ENCODE data around the gene SLC43A2.

Gene SLC43A2

DNA sequence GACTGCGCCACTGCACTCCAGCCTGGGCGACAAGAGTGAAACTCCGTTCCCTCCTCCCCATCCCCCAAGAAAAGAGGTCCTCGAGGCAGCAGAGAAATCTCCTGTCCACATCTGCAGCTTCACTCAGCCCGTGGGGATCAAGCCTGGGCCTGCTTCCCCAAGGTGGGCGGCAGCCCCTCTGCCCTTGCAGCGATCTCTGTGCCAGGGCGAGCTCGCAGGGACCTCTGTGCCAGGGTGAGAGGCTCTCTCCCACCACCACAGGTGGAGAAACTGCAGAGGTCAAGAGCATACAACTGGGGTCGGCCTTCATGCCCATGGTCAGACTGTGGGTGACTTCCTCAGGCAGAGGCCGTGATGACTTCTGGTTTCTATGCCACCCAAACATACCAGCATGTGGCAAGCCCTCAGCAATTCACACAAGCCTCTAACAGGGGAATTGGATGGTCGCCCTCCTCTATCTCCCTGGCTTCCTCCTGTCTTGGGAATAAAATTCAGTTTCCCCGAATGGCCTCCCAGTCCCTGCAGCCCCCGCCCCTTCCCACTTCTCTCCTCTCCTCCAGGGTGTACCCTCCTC is 5.5 kb downstream of the SLC43A2 start:
- DNase-seq = no peak

GRCh38 chr17:1621273-1621954 is 7.2 kb downstream of the SLC43A2 start:
- DNase-seq = no peak

DNA sequence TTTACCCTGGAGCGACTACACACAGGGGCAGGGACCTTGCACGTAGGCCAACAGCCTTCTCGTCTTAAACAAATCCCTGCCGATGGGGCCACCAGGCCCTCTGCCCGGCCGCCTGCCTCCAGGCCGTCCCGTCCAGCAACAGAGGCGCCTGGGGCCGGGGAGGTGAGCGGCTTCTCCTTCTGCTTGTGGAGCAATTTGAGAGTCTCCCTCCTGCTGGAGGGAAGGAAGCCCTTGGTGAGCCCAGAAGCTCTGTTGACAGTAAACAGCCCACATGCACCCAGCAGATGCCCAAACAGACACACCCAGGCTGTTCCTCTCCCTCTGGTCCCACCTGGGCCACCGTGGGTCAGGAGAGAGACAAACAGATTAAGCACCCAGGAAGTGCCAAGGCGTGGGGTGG is 8.1 kb downstream of the SLC43A2 start:
- no peak for DNase-seq

DNA sequence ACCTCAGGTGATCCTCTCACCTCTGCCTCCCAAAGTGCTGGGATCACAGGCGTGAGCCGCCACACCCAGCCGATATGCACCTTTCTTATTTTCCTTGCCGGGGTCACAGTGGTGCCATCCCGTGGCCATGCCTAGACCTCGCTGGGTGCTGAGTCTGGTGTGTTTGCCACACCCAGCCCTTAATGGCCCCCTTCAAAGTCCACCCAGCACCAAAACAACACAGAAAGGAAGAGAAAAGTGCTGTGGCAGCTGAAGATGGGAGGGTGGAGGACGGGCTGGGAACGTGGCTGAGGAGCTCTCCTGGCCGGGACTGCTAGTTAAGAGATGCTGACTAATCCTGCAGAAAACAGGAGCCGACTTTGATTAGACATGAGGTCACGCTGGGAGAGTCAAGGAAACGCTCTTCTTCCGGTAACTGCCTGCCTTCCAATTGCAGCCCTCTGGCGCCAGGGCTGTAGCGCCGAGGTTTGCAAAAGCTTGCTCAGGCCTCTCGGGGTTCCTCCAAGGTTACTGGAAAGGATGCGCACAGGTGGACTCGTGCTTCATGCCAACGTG is 10.9 kb downstream of the SLC43A2 start:
- DNase-seq = peak in 1 of 14 donors; percentile 34

DNA sequence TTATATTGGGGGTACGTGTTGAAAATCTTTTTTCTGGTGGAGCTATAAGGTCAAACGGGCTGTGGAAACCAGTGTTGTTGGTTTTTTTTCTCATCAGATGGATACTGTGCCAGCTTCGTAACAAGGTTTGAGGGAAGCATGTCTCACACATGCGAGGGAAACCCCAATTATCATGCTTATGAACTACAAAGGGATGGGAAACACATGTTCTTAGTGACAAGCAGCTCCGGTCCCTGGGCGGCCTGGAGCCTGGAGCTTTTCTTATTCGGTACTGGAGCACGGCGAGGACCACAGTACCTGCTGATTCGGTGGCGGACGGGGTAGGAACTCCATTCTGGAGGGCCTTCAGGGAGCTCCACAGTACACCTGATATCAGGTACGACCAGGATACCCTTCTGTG is 12.5 kb downstream of the SLC43A2 start:
- no peak for DNase-seq

- no peak for DNase-seq
These were observed 16.2 kb downstream of the SLC43A2 start for GRCh38 chr17:1612400-1612799.

- peak in 4 of 14 donors; percentile 32 to 62 (median 44) for DNase-seq
These were observed 16.9 kb downstream of the SLC43A2 start for GRCh38 chr17:1611715-1612114.

- DNase-seq = no peak
These were observed 20.0 kb downstream of the SLC43A2 start for GRCh38 chr17:1608676-1609075.

DNA sequence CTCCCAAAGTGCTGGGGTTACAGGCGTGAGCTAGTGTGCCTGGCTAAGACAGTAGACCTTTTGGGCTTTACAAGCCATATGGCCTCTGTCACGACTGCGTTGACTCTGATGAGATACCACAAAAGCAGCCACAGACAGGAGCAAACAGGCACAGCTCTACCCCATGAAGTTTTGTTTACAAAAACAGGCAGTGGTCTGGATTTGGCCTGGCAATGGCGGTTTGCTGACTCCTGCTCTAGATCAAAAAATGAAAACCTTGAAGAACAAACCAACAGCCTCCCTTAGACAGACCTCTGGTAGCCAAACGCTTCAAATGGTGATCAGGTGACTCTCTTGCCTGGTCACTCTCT is 20.7 kb downstream of the SLC43A2 start:
- no peak for DNase-seq

DNA sequence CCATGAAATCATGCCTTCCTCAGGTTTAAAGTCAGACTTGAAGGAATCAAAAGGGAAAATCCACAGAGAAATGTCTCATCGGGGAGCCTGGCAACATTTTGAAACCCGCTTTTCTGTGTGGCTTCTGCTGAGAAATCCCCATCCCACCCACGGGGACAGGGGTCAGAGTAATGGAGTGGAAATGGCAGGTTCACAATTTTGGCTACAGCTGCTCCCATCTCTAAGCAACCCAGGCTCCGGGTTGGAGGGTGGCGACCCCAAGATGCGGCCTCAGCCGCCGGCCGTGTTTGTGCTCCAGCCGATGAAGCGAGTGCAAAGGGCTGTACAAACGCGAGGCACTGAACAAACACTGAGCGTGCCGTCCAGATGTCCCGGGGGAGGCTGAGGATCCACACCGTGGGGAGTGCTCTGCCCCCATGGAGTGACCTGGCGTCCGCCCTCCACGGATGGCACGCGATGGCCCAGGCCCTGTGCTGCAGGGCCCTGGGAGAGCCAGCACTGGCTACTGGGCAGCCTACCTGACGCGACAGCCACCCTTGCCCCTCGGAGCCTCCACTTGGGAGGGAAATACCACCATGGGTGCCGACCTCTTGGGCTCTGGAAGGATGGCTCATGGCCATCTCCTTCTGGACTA is 22.2 kb downstream of the SLC43A2 start:
- DNase-seq = peak in 2 of 14 donors; percentile 29 to 43

- DNase-seq = peak in 1 of 14 donors; percentile 18
These were observed 22.8 kb downstream of the SLC43A2 start for GRCh38 chr17:1605681-1606351.

DNA sequence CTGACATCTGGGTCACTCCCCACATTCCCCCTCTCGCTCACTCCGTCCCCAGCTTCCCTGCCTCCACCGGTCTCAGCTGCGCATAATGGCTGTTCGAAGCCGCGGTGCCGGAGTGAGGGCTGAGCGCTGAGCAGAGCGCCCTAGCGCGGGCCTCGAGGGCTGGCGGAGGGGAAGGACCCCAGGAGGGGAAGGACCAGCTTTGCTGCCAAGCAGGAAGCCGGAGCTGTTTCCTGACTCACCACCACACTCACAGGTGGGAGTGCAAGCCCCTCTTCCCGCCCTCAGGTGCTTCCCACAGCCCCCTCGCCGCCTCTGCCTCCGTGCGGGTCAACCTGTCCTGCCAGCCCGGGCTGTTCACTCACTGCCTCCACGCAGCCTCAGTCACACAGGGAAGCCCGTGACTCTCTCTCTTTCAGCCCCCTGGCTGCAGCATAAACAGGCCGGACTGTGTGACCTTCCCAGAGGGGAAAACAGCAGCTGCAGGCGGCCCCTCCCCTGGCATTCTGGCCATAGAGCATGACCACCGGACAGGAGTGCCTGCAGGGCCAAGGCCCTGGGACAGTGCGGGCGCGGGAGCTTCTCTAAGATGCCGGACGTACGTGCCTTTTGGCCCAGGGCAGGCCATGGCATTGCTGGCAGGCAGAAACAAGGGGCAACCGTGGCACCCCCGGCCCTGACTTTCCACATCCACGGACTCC is 23.7 kb downstream of the SLC43A2 start:
- DNase-seq = no peak

DNA sequence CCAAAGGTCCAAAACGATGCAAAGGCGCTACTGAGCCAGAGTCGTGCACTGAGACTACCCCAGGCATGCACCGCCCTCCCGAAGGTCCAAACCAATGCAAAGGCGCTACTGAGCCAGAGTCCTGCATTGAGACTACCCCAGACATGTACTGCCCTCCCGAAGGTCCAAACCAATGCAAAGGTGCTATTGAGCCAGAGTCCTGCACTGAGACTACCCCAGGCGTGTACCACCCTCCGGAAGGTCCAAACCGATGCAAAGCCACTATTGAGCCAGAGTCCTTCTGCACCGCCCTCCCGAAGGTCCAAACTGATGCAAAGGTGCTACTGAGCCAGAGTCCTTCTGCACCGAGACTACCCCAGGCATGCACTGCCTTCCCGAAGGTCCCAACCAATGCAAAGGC is 27.1 kb downstream of the SLC43A2 start:
- DNase-seq = no peak

DNA sequence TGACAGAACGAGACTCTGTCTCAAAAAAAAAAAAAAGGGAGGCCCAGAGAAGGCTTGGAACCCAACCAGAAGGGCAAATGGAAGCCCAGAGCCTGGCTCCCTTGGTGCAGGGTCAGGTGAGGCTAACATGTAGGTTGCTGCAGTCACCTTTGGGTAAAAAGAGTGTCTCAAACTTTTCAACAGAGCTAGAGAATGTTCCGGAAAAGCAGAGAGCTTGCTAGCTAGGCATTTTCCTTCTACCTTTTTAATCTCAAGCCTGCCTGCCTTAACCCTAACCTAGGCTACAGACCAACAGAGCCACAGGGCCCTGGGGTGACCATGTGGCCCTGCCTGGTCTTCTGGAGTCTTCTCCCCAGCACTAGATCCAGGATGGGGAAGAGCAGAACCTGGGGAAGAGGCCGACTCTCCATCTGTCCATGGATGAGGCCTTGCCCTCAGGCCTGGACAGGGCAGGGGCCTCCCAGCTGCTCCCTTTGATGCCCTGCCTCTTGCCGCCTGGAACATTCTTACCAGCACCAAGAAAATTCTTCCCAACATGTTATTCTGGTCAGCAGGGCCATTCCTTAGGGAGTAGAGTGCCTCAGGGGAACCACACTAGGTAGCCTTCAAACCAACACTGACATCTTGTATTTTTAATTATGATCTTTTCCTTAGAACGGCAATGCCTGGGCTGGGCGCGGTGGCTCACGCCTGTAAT is 30.1 kb downstream of the SLC43A2 start:
- no peak for DNase-seq

DNA sequence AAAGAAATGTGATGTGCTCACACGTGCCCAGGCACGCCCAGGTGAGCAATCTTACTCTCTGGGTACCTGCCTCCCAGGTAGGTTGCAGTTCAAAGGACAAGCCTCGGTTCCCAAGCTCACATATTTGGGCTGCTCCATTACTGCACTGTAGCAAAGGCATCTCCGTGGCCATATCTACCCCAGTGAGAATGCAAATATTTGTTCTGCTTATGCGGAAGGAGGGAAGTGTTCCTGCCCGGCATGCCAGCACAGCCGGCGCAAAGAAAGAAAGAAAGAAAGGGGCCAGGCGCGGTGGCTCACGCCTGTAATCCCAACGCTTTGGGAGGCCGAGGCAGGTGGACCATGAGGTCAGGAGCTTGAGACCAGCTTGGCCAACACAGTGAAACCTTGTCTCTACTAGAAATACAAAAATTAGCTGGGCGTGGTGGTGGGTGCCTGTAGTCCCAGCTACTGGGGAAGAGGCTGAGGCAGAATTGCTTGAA is 30.7 kb downstream of the SLC43A2 start:
- DNase-seq = no peak

DNA sequence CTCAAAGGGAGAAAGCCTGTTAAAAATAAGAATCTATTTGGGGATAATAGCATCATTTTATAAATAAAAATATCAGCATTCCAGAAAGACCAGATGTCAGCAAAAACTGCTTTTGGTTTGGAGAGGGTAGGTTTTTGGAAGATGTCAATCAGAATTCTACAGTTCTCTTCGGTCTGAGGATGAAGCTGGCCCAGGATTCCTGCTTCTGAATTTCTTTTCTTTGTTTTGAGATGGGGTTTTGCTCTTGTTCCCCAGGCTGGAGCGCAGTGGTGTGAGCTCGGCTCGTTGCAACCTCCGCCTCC is 35.1 kb downstream of the SLC43A2 start:
- DNase-seq = no peak

GRCh38 chr17:1592751-1593629 is 35.6 kb downstream of the SLC43A2 start:
- DNase-seq = peak in 1 of 14 donors; percentile 55

DNA sequence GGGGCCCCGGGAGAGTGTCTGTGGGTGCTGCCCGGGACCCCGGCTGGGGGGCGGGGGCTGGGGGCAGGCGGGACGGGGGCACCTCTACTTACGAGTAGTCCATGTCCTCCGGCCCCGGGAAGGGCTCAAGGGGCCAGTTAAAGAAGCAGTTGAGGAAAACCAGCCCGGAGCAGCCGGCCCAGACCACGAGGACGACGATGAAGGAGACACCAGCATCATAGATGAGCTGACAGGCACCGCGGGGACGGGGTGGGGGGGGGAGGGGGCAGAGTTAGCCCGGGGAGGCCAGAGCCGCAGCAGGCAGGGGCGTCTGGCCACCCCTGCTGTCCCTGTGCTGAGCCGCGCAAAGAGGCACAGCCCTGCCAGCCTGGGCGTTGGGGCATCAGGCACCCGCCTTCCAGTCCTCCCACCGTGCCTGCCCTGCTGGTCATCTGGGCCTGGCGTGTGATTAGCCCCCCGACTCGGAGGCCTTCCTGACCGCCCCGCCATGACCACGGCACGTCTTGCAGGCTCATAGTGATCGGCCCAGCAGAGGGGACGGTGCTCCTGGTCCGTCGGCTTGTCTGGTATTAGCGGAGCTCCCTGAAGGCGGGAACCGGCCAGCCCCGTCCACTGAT is 37.1 kb downstream of the SLC43A2 start:
- DNase-seq = peak in 1 of 14 donors; percentile 31

GRCh38 chr17:1590747-1591473 is 37.7 kb downstream of the SLC43A2 start:
- peak in 1 of 14 donors; percentile 71 for DNase-seq

All from C1 segment of cervical spinal cord (tissue), 14 donors.